Astrocyte (in vitro differentiated cells and primary cell): ENCODE results near the gene PCDHGB3.

ENCODE experiments used
- EZH2 ChIP-seq: IDR thresholded peaks from 2 replicates; pipeline ENCODE4 v1.6.1; 2012; ENCODE audit warnings: mild to moderate bottlenecking, low read length, inconsistent platforms; ENCODE audit not compliant: insufficient read depth
- TF ChIP-seq, protein P1 (sequence below): IDR thresholded peaks from 2 replicates; pipeline ENCODE4 v1.5.1; 2011; ENCODE audit warnings: low read depth, mild to moderate bottlenecking, inconsistent platforms, low read length, moderate library complexity; ENCODE audit not compliant: insufficient read depth

DNA sequence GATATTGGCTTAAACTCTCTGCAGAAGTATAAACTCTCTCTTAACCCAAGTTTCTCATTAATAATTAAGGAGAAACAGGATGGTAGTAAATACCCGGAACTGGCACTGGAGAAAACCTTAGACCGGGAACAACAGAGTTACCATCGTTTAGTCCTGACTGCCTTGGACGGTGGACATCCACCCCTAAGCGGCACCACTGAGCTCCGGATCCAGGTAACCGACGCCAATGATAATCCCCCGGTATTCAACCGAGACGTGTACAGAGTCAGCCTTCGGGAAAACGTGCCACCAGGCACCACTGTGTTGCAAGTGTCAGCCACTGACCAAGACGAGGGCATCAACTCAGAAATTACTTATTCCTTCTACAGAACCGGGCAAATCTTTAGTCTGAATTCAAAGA lies 28.6 kb downstream of the PCDHGB3 start:
- TF ChIP-seq, protein P1, sequence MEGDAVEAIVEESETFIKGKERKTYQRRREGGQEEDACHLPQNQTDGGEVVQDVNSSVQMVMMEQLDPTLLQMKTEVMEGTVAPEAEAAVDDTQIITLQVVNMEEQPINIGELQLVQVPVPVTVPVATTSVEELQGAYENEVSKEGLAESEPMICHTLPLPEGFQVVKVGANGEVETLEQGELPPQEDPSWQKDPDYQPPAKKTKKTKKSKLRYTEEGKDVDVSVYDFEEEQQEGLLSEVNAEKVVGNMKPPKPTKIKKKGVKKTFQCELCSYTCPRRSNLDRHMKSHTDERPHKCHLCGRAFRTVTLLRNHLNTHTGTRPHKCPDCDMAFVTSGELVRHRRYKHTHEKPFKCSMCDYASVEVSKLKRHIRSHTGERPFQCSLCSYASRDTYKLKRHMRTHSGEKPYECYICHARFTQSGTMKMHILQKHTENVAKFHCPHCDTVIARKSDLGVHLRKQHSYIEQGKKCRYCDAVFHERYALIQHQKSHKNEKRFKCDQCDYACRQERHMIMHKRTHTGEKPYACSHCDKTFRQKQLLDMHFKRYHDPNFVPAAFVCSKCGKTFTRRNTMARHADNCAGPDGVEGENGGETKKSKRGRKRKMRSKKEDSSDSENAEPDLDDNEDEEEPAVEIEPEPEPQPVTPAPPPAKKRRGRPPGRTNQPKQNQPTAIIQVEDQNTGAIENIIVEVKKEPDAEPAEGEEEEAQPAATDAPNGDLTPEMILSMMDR: no peak
- no peak for TF ChIP-seq EZH2
